Measurements from ENCODE around the gene LINGO4.

DNA sequence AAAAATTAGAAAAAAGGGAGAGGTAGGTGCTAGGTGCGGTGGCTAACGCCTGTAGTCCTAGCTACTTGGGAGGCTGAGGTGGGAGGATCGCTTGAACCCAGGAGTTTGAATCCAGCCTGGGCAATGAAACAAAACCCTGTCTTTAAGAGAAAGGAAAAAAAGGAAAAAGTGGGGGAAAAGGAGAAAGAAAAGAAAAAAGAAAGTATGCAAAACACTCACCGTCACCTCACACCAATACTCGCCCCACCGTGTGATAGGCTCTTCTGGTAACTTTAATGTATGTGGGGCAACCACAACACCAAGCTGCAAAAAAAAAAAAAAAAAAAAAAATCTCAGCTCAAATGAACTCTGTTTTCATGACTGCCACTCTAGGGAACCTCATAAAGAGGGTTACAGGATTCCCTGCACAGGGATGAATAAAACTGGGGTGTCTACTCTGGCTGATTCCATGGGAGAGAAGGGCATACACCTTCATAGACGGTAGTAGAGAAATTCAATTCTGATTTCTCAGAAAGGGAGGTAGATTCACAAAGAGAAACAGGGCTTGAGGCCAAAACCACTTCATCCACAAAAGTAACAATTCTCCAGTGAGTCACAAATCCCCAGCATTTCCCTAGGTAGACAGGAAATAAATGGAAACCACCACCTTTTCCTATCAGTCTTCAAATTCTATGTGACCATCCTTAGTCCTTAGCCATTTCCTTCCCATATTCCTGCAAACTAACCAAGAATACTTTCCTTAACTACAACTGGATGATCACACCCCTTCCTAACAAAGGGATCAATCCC, 44.4 kb downstream of the LINGO4 start:
- TF ChIP-seq, protein P1, sequence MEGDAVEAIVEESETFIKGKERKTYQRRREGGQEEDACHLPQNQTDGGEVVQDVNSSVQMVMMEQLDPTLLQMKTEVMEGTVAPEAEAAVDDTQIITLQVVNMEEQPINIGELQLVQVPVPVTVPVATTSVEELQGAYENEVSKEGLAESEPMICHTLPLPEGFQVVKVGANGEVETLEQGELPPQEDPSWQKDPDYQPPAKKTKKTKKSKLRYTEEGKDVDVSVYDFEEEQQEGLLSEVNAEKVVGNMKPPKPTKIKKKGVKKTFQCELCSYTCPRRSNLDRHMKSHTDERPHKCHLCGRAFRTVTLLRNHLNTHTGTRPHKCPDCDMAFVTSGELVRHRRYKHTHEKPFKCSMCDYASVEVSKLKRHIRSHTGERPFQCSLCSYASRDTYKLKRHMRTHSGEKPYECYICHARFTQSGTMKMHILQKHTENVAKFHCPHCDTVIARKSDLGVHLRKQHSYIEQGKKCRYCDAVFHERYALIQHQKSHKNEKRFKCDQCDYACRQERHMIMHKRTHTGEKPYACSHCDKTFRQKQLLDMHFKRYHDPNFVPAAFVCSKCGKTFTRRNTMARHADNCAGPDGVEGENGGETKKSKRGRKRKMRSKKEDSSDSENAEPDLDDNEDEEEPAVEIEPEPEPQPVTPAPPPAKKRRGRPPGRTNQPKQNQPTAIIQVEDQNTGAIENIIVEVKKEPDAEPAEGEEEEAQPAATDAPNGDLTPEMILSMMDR (conservative IDR thresholded peaks at IDR 0.05), result no peak
- TF ChIP-seq ZFX (IDR thresholded peaks at IDR 0.05), result no peak
